GM21381 (cell line): ENCODE data around the gene DCTD.

Source experiments
- ATAC-seq: cut with Tn5 transposase; IDR thresholded peaks from one replicate; pipeline ENCODE4 v1.9.1; 2021; ENCODE audit warnings: mild to moderate bottlenecking, moderate library complexity; ENCODE audit not compliant: unreplicated experiment

DCTD gene

DNA sequence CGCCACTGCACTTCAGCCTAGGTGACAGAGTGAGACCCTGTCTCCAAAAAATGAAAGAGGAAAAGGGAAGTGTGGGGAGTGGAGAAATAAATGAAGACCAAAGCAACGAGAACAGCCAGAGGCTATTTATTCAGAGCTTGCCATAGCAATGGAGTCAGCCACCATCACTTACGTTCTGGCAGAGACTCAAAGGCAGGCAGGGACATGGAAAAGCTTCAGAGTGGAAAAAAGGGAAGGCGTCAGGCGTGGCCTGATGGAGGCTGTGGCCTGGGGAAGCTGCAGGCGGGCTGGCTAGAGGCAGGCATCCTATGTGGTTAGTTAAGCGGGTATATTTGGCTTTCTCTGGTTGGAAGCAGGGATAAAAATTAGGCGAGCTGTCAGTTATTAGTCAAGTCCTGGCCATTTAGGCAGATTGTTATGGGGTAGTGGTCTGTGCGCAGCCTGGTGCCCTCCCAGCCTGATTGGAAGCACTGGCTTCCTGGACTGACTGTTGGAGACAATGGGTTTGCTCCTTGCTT, 73.3 kb downstream of the DCTD start:
- ATAC-seq: no peak

DNA sequence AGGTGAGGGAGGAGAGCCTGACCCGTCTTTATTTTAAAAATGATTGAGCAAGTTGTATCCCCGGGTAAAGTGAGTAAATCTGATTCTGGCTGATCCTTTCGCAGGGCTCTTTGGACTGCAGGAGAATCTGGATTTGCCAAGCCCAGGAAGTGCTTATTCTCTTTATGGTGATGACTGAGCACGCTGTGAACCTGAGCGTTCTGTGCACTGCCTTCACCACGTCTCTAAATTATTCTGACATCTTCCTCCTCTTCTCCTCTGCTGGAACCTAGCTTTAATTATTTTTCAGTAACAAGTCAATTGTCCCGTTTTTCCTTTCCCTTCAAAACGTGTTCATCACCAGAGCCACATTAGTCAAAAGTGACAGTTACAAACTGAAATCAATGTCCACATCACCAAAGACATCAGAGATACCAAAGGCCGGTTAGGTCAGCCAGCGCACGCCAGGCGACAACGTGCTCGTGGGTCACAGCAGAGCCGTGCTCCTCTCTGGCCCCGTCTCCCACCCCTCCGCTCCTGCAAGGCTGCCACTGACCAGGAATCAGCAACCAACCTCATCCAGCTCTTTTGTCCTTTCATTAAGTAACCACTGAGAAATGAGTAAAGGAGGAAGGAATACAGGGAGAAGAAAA, 74.3 kb downstream of the DCTD start:
- no peak for ATAC-seq

DNA sequence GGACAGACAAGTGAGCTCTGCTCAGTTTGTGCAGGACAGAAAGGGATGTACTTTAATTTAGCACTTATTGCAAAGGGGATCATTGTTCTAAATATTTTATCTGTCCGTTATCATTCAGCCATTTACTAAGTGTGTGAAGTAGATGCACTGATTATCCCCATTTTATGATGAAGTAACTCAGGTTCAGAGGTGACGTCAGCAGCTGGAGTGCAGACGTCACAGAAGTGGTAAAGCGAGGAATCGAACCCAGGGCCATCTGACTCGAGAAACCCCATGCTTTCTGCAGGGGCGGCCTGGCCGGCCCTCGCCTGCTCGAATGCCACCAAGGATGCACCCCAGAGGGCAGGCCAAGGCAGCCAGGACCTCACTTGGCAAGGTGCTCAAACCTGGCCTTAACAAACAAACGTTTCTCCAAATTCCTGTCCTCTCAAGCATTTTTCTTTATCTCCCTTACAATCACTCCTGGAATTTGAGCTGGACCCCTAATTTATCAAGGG, 75.0 kb downstream of the DCTD start:
- no peak for ATAC-seq

- no peak for ATAC-seq
These were observed 77.1 kb downstream of the DCTD start for GRCh38 chr4:182840108-182840507.
